K562 (cell line): Measurements from ENCODE around the gene RASGRP1. TPM values are rescaled to one million over a fixed set of nuclear protein-coding genes. Genes with fewer than 3 reads are reported as not detected.

ENCODE experiments used
- ATAC-seq: fragments of 200-7000 bp; cut with Tn5 transposase; 3 replicates; pipeline ENCODE4 v1.9.1; 2020; ENCODE audit warnings: moderate library complexity
- BruUV-seq: library from RNA; stranded (reverse); fragments of 400-500 nt; replicated peaks from 2 replicates; lab custom pipeline; 2021; lab: Mats Ljungman, UMichigan
- CTCF ChIA-PET: fragments of 300-600 bp; formaldehyde crosslinking; extraction: SDS; loops from one replicate; lab custom pipeline; 2021; ENCODE audit warnings: low intra/inter-chr PET ratio; lab: Yijun Ruan, JAX
- POLR2A ChIA-PET: fragments of 300-600, 350-650 bp; sonication (Branson Sonifier 250); formaldehyde crosslinking; extraction: SDS; loops from one replicate; lab custom pipeline; 2021; ENCODE audit warnings: antibody characterized with exemption, inconsistent platforms; lab: Yijun Ruan, JAX
- DNase-seq, 4 experiments: peaks; one replicate each; pipeline versions ENCODE4 v3.0.0 to v3.0.0-alpha.2; 2011 to 2018; ENCODE audit warnings: low spot score in 3 of 4, mixed read lengths in 3 of 4; ENCODE audit errors: extremely low read depth in 1 of 4
- FAIRE-seq: peaks from 2 replicates; lab custom pipeline; 2011; peaks lifted over from hg19 to GRCh38; lab: Jason Lieb, UNC
- H2AFZ ChIP-seq: 2 replicates; pipeline ENCODE4 v1.6.0; 2011; ENCODE audit warnings: low read depth, low read length, control low read depth, inconsistent platforms
- H3K27ac ChIP-seq: fragments of 200-600 bp; 3 replicates; pipeline ENCODE4 v1.8.0; 2011; ENCODE audit warnings: low read depth, mild to moderate bottlenecking, control low read depth, inconsistent platforms, low read length, moderate library complexity, mixed read lengths; ENCODE audit errors: extremely low read depth
- H3K27me3 ChIP-seq, 2 experiments: fragments of 300-600 bp in 1 of 2; 2 replicates in 1 of 2; 3 replicates in 1 of 2; pipeline versions ENCODE4 v1.6.0 to v1.8.0; 2011; ENCODE audit warnings: inconsistent platforms in 2 of 2, low read length in 2 of 2, mild to moderate bottlenecking in 1 of 2, mixed read lengths in 1 of 2, moderate library complexity in 1 of 2; ENCODE audit not compliant: control insufficient read depth in 2 of 2, insufficient read depth in 2 of 2
- H3K36me3 ChIP-seq: fragments of 300-600 bp; 3 replicates; pipeline ENCODE4 v1.8.0; 2011; ENCODE audit warnings: mild to moderate bottlenecking, low read length, inconsistent platforms; ENCODE audit not compliant: control insufficient read depth, insufficient read depth
- H3K4me1 ChIP-seq, 2 experiments: fragments of 200-600 bp in 1 of 2; replicated peaks in 1 of 2; 2 replicates in 1 of 2; 3 replicates in 1 of 2; pipeline versions ENCODE4 v1.5.1 to v1.8.0; 2011; ENCODE audit warnings: inconsistent platforms in 2 of 2, low read length in 2 of 2, mild to moderate bottlenecking in 1 of 2, mixed read lengths in 1 of 2, moderate library complexity in 1 of 2; ENCODE audit not compliant: control insufficient read depth in 2 of 2, insufficient read depth in 2 of 2
- H3K4me2 ChIP-seq: 2 replicates; pipeline ENCODE4 v1.6.1; 2011; ENCODE audit warnings: low read length, control low read depth, inconsistent platforms, mixed read lengths; ENCODE audit not compliant: insufficient read depth
- H3K4me3 ChIP-seq: fragments of 200-600 bp; sonication (generic), shearing (Covaris generic); 2 replicates; pipeline ENCODE4 v1.5.1; 2016; ENCODE audit warnings: control low read depth, inconsistent platforms
- H3K79me2 ChIP-seq: fragments of 200-600 bp; 3 replicates; pipeline ENCODE4 v1.8.0; 2011; ENCODE audit warnings: low read length, inconsistent platforms; ENCODE audit not compliant: control insufficient read depth, insufficient read depth
- H3K9ac ChIP-seq, 2 experiments: 2 replicates each; pipeline versions ENCODE4 v1.6.0 to v1.6.1; 2011; ENCODE audit warnings: low read depth in 2 of 2, low read length in 2 of 2, control low read depth in 1 of 2, inconsistent platforms in 1 of 2, mild to moderate bottlenecking in 1 of 2, mixed read lengths in 1 of 2; ENCODE audit not compliant: insufficient read depth in 1 of 2
- H3K9me1 ChIP-seq: one replicate; pipeline ENCODE4 v1.6.0; 2011; ENCODE audit warnings: inconsistent platforms, mild to moderate bottlenecking, low read length, moderate library complexity; ENCODE audit not compliant: control insufficient read depth, insufficient read depth
- H3K9me3 ChIP-seq: replicated peaks from 2 replicates; pipeline ENCODE4 v1.5.1; 2011; ENCODE audit warnings: low read depth, low read length, inconsistent platforms; ENCODE audit not compliant: control insufficient read depth, insufficient read depth
- H4K20me1 ChIP-seq: replicated peaks from 2 replicates; pipeline ENCODE4 v1.6.1; 2011; ENCODE audit warnings: low read length, inconsistent platforms, mixed read lengths; ENCODE audit not compliant: control insufficient read depth, insufficient read depth
- WGBS: fragments of 100-300 bp; shearing (Covaris generic); methylation state at CpG from one replicate; pipeline ENCODE4 v1.1.6; 2016; ENCODE audit warnings: low coverage, mixed read lengths; ENCODE audit not compliant: insufficient coverage; ENCODE audit errors: missing lambda C conversion rate; 5-methylcytosine and 5-hydroxymethylcytosine counted together
- in situ Hi-C: fragments of 300-500 bp; cut with MboI; formaldehyde crosslinking; loops from 4 replicates; pipeline ENCODE4 v1.15.0; 2018; ENCODE audit warnings: inconsistent platforms, mixed read lengths
- intact Hi-C: fragments of 100-400 bp; cut with micrococcal nuclease; formaldehyde crosslinking; loops from 2 replicates; pipeline ENCODE4 v1.14.2; 2022
- polyA plus RNA-seq, 8 experiments: library from polyadenylated mRNA; depleted of rRNA in 4 of 8; stranded (reverse) in 5 of 8; unstranded in 3 of 8; fragments of >200 nt; fragmentation: Nextera tagmentation in 2 of 8; fragmentation: Illumina TruSeq in 1 of 8; extraction: Ambion mirVana in 2 of 8; extraction: Trizol in 1 of 8; gene quantifications; 2 replicates each; pipeline versions ENCODE4 v1.2.1 to v1.2.3, GENCODE V29; 2011 to 2014; ENCODE audit warnings: inconsistent platforms in 1 of 8, missing spikeins in 1 of 8
- total RNA-seq, 7 experiments: library from RNA; depleted of rRNA in 6 of 7; stranded (reverse); fragments of >200 nt in 6 of 7; fragmentation: Illumina TruSeq in 2 of 7; extraction: Trizol in 2 of 7; gene quantifications; 2 replicates each; pipeline versions ENCODE4 v1.2.1 to v1.2.3, GENCODE V29; 2011 to 2021; ENCODE audit warnings: low replicate concordance in 1 of 7
- TF ChIP-seq, protein P1 (sequence below): fragments of 250-450 bp; sonication (Bioruptor Pico); IDR thresholded peaks from 2 replicates; pipeline ENCODE4 v1.5.0; 2021; ENCODE audit warnings: mild to moderate bottlenecking, moderate library complexity
- TF ChIP-seq, protein P2 (sequence below): IDR thresholded peaks from 2 replicates; pipeline ENCODE4 v1.6.1; 2014; ENCODE audit warnings: antibody characterized with exemption

Gene RASGRP1
- total and polyA plus RNA-seq, 9 of the 15 experiments (the other 6 are each of a cell fraction or from before 2014, with no cell fraction given), result 0.14 to 0.72 (median 0.31) TPM

DNA sequence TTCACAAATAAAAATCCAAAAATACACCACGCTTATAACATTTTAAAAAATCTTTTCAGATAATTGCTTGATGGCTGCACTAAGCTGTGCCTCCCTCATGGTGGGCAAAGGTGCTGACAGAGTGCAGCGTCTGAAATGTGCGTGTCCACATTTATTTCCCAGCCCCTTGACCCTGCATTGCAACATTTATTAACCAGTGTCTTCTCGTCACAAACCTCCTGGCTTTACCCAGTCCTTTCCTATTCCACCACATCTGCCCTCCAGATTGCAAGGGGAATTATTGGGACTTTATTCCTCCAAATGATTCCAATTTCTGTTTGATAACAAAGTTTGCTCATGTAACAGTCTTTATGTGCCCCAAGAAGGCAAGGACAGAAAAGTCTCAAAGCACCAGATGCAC lies 5.5 kb downstream of the RASGRP1 start:
- no peak overlapping the region for H3K4me2 ChIP-seq
- no TSS peak for BruUV-seq

More for the DNA sequence above, 5.5 kb downstream of the RASGRP1 start:
- DNase-seq (no peak), ATAC-seq (no peak), FAIRE-seq (no peak)
- TF ChIP-seq, protein P1, sequence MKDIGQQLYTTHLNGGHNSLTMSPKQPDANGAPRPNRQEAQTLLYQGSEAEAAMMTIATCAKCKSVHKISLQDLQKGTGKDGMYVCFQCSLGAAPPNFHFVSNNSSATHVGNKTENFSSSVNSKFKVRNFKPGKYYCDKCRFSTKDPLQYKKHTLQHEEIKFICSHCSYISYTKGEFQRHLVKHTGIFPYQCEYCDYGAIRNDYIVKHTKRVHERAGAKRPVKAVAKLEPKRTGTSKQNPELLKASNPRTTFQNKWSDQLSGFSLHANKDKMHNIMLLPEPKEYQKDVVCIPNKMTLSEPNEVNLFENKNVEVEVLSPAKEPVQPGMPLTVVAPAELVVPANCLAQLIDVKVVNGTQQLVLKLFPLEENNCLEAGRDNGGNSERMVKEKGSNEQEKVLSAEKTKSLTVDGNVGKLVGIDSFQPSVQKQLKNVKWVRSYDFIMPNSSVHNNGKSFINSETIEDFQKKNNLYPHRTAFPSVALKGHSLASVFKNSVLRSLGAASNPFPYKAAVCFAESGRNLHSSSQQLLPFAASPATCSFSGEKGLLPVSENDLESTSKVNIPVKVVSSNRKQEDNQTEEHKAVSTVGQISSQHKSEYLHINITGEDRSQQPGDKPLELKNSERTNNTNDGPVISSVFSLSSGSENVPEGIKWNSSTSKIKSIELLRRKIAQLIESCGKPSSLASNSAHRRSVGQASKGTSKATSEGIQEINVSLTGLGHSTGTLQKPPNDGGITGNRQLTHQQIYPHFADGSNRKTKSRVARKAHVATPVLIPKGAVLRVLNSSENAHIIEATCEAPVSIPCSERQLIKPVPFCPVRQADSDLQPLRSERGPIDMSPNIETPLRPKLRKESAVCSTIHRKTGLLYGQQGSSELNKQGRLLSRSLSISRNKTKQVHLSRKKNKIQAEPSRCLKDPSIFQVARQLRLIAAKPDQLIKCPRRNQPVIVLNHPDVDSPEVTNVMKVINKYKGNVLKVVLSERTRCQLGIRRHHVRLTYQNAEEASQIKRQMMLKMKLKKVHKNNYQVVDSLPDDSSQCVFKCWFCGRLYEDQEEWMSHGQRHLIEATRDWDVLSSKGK (CRISPR knock-in tag), result no peak
- TF ChIP-seq, protein P2, sequence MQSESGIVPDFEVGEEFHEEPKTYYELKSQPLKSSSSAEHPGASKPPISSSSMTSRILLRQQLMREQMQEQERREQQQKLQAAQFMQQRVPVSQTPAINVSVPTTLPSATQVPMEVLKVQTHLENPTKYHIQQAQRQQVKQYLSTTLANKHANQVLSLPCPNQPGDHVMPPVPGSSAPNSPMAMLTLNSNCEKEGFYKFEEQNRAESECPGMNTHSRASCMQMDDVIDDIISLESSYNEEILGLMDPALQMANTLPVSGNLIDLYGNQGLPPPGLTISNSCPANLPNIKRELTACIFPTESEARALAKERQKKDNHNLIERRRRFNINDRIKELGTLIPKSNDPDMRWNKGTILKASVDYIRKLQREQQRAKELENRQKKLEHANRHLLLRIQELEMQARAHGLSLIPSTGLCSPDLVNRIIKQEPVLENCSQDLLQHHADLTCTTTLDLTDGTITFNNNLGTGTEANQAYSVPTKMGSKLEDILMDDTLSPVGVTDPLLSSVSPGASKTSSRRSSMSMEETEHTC, result no peak
- H3K27ac ChIP-seq, result no peak overlapping the region
- H3K79me2 ChIP-seq, result no peaks in the 10 kb centered on the region
- no peaks in the 10 kb centered on the region for H3K36me3 ChIP-seq
- 31% methylated on average over 4 of the region's 4 CpGs for whole genome bisulfite sequencing
- no peak overlapping the region for H3K9ac ChIP-seq
- no peak overlapping the region for H3K4me3 ChIP-seq
- POLR2A ChIA-PET, result interaction anchor here (0.6 kb wide), 1 partner anchor 46 kb away, joined by 4 read pairs; no protein-coding TSS in a partner anchor
- H2AFZ ChIP-seq, result no peak overlapping the region
- H3K9me1 ChIP-seq, result no peaks in the 10 kb centered on the region
- H3K27me3 ChIP-seq, result peaks cover 5 to 17% of the 10 kb centered on the region in 2 experiments; a peak in 3 of 5 replicates
- H3K4me1 ChIP-seq, result peaks cover 4 to 5% of the 10 kb centered on the region in 2 experiments; a peak in 2 of 5 replicates
- CTCF ChIA-PET, result no interaction called here
- no peaks in the 10 kb centered on the region for H3K9me3 ChIP-seq
- in situ Hi-C loops, result no loop called here
- intact Hi-C loops, result no loop called here
- H4K20me1 ChIP-seq, result no peaks in the 10 kb centered on the region
